RCC 7860 (cell line): Measurements from ENCODE around the gene RPAIN.

Experiments used
- DNase-seq: peaks from one replicate; pipeline ENCODE4 v3.0.0-alpha.2; 2015; ENCODE audit warnings: low spot score
- FAIRE-seq: peaks from 2 replicates; lab custom pipeline; 2012; peaks lifted over from hg19 to GRCh38; lab: Jason Lieb, UNC

RPAIN gene

GRCh38 chr17:5419959-5420653 is at the start of gene RPAIN:
TSS of gene RPAIN (plus strand) at chr17:5420182. CDS start at chr17:5420211, 29 bp downstream.
- FAIRE-seq (no peak), DNase-seq (peak; percentile 61)

- FAIRE-seq (no peak), DNase-seq (no peak)
Observed at GRCh38 chr17:5370411-5370810, 49.6 kb upstream of the RPAIN start.

- FAIRE-seq (no peak), DNase-seq (no peak)
Observed at GRCh38 chr17:5373112-5373511, 46.9 kb upstream of the RPAIN start.

GRCh38 chr17:5378566-5379207 is 41.3 kb upstream of the RPAIN start:
- FAIRE-seq = no peak
- DNase-seq = no peak

- no peak for FAIRE-seq
Observed at GRCh38 chr17:5379351-5380107, 40.5 kb upstream of the RPAIN start.

GRCh38 chr17:5380491-5381135 is 39.4 kb upstream of the RPAIN start:
- DNase-seq = no peak
- FAIRE-seq = no peak

More at GRCh38 chr17:5379351-5380107, 40.5 kb upstream of the RPAIN start:
- DNase-seq = no peak

GRCh38 chr17:5381542-5381941 is 38.4 kb upstream of the RPAIN start:
- DNase-seq (no peak), FAIRE-seq (no peak)

GRCh38 chr17:5391678-5392077 is 28.3 kb upstream of the RPAIN start:
- FAIRE-seq (no peak), DNase-seq (no peak)

- no peak for FAIRE-seq
- DNase-seq = no peak
Observed at GRCh38 chr17:5396612-5397011, 23.4 kb upstream of the RPAIN start.

GRCh38 chr17:5399767-5400166 is 20.2 kb upstream of the RPAIN start:
- FAIRE-seq (no peak), DNase-seq (no peak)

- no peak for FAIRE-seq
- no peak for DNase-seq
Observed at GRCh38 chr17:5405400-5405799, 14.6 kb upstream of the RPAIN start.

- FAIRE-seq = no peak
- no peak for DNase-seq
Observed at GRCh38 chr17:5408186-5408585, 11.8 kb upstream of the RPAIN start.

GRCh38 chr17:5410594-5411272 is 9.2 kb upstream of the RPAIN start:
- FAIRE-seq (no peak), DNase-seq (no peak)

- DNase-seq (peak; percentile 41), FAIRE-seq (peak; percentile 48)
Observed at GRCh38 chr17:5413682-5414081, 6.3 kb upstream of the RPAIN start.

GRCh38 chr17:5416901-5417300 is 3.1 kb upstream of the RPAIN start:
- FAIRE-seq (no peak), DNase-seq (no peak)

GRCh38 chr17:5418858-5419355 is 1.1 kb upstream of the RPAIN start:
- no peak for FAIRE-seq
- no peak for DNase-seq

- FAIRE-seq = peak; percentile 79
- peak; percentile 87 for DNase-seq
Observed at GRCh38 chr17:5419356-5419958, 525 bp upstream of the RPAIN start, which contains the start of gene NUP88. TSS of gene NUP88 (minus strand) at chr17:5419662. CDS start at chr17:5419650, 12 bp downstream.

GRCh38 chr17:5422505-5422904 is 2.5 kb downstream of the RPAIN start:
- FAIRE-seq = peak; percentile 81
- peak; percentile 67 for DNase-seq

- FAIRE-seq (no peak), DNase-seq (no peak)
Observed at GRCh38 chr17:5424909-5425308, 4.9 kb downstream of the RPAIN start.

GRCh38 chr17:5425826-5426225 is 5.8 kb downstream of the RPAIN start:
- FAIRE-seq (no peak), DNase-seq (no peak)
